Measurements from ENCODE around the gene PPP1R3C.

Gene PPP1R3C

GRCh38 chr10:91632671-91633550 lies at the start of gene PPP1R3C:
TSS of gene PPP1R3C (minus strand) at chr10:91633071. CDS start at chr10:91632969, 102 bp downstream.
- DNase-seq (ENCODE audit: low read depth in 2 of 3, low spot score in 1 of 3), result peak; percentile 35 to 50 (median 41)

GRCh38 chr10:91681361-91682276 lies 48.7 kb upstream of the PPP1R3C start:
- no peak for DNase-seq (ENCODE audit: low read depth in 2 of 3, low spot score in 1 of 3)

DNA sequence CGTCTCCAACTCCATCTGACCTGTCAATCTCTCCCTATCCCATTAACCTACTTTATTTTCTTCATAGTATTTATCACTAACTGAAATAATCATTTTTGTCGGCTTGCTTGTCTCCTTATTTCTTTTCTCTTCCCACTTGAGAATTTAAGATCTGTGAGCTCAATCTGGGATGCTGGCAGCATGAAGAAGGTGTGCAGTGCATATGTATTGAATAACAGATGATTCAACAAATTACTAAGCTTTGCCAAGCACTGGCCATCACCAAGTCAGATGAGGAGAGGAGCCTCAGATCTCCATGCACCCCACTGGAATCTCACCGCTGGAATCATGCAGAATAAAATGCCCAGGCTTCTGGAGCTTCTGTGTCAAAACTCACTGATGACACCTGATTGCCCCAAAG lies 47.6 kb upstream of the PPP1R3C start:
- no peak for DNase-seq (ENCODE audit: low read depth in 2 of 3, low spot score in 1 of 3)

DNA sequence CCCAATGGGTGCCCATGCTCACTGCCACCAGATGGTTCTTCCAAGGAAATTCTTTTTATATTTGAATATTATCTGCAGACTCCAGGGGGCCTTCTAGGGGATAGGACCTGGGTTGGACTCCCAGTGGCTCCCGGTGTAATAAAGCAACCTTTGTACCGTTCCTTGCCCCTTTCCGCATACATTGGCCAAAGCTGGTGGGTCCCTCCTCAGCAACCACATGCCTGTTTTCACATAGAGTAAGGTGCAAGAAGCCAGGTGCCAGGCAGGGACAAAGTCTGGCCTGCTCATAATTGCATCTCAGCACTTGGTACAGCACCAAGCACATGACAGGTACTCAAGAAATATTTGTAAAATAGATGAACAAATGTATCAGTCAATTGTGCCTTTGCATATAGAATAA lies 46.4 kb upstream of the PPP1R3C start:
- no peak for DNase-seq (ENCODE audit: low read depth in 2 of 3, low spot score in 1 of 3)

DNA sequence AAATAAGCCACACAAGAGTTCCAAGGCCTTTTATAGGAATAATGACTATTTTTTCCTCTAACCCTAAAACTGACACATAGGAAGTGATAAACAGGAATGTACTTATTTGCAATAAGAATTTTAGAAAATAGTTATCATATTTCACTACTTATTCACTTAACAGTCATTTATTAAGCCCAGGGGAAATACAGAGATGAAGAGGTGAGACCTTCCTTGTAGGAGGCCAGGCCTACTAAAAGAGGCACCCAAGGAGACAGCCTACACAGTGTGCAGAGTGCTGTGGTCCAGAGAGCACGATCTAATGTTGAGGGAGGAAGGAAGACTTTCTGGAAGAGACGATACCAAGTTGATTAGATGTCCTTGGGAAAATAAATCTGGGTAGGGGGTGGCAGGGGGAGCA lies 45.0 kb upstream of the PPP1R3C start:
- DNase-seq (ENCODE audit: low read depth in 2 of 3, low spot score in 1 of 3), result no peak

GRCh38 chr10:91672021-91672608 lies 39.2 kb upstream of the PPP1R3C start:
- no peak for DNase-seq (ENCODE audit: low read depth in 2 of 3, low spot score in 1 of 3)

- DNase-seq (ENCODE audit: low read depth in 2 of 3, low spot score in 1 of 3), result no peak
These were observed 36.0 kb upstream of the PPP1R3C start for GRCh38 chr10:91668913-91669312.

GRCh38 chr10:91665842-91666241 lies 33.0 kb upstream of the PPP1R3C start:
- no peak for DNase-seq (ENCODE audit: low read depth in 2 of 3, low spot score in 1 of 3)

- no peak for DNase-seq (ENCODE audit: low read depth in 2 of 3, low spot score in 1 of 3)
These were observed 31.6 kb upstream of the PPP1R3C start for GRCh38 chr10:91664426-91664825.

DNA sequence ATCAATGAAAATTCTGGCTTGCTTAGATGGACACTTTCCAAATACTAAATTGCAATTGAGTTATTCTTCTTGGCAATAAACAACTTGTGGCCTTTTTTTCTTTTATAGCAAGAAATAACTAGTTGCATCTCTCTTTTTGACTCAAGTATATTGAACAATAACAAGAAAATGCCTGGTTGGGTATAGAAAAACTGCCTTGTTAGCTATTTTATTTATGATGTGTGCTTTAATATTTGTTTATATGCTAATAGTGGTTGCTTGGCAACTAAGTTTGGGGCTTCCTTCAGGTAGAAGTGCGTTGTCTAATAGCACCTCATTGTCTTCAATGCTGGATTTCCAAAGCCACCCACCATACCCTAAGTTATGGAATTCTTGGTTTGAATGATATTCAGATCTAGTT lies 30.1 kb upstream of the PPP1R3C start:
- DNase-seq (ENCODE audit: low read depth in 2 of 3, low spot score in 1 of 3), result no peak

DNA sequence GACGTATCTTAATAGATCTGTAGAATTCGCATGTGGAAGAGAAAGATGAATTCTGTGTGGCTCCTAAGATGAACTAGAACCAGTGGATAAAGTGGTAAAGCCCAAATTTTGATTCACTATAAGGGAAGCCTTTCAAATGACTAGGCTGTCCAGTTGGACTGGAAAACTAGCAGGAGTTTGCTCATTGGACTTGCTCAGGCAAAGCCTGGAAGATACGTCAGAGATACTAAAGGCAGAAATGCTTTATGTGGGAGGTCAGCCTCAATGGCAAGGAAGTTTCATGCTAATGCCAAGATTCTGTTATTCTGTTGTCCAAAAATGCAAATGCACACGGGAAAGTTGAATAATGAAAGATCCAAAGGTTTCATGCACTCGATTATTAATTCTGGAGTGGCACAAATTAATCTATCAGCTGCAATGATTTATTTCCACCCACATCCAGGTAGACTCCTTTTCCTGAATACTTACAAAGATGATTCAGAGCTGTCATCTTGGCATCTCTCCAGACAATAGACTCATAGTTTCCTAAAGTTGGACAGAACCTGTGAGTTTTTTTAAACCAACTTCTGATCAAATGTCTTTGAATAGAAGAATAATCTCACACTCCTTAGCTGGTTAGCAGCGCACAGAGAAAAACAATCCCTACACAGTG lies 20.5 kb upstream of the PPP1R3C start:
- no peak for DNase-seq (ENCODE audit: low read depth in 2 of 3, low spot score in 1 of 3)

DNA sequence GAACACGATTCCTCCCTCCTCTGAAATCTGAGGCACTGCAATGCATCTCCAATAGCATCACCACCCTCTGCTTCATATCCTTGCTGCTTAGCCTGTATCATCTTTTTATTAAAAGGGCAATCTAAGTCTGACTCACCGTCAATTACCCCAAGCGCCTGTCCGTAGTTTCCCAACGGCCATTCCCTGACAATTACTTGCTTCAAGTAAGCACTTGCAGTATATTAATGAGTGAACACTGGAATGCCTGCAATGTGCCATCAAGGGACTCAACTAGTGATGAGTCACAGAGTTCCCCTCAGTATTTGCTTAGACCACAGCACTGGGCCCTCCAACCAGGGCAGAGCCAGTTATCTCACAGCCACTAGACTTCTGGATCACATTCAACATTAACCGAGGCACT lies 19.5 kb upstream of the PPP1R3C start:
- DNase-seq (ENCODE audit: low read depth in 2 of 3, low spot score in 1 of 3), result no peak

GRCh38 chr10:91643700-91644099 lies 10.8 kb upstream of the PPP1R3C start:
- DNase-seq (ENCODE audit: low read depth in 2 of 3, low spot score in 1 of 3), result no peak

- DNase-seq (ENCODE audit: low read depth in 2 of 3, low spot score in 1 of 3), result no peak
These were observed 10.2 kb upstream of the PPP1R3C start for GRCh38 chr10:91642831-91643692.

- no peak for DNase-seq (ENCODE audit: low read depth in 2 of 3, low spot score in 1 of 3)
These were observed 4.0 kb upstream of the PPP1R3C start for GRCh38 chr10:91636892-91637291.

DNA sequence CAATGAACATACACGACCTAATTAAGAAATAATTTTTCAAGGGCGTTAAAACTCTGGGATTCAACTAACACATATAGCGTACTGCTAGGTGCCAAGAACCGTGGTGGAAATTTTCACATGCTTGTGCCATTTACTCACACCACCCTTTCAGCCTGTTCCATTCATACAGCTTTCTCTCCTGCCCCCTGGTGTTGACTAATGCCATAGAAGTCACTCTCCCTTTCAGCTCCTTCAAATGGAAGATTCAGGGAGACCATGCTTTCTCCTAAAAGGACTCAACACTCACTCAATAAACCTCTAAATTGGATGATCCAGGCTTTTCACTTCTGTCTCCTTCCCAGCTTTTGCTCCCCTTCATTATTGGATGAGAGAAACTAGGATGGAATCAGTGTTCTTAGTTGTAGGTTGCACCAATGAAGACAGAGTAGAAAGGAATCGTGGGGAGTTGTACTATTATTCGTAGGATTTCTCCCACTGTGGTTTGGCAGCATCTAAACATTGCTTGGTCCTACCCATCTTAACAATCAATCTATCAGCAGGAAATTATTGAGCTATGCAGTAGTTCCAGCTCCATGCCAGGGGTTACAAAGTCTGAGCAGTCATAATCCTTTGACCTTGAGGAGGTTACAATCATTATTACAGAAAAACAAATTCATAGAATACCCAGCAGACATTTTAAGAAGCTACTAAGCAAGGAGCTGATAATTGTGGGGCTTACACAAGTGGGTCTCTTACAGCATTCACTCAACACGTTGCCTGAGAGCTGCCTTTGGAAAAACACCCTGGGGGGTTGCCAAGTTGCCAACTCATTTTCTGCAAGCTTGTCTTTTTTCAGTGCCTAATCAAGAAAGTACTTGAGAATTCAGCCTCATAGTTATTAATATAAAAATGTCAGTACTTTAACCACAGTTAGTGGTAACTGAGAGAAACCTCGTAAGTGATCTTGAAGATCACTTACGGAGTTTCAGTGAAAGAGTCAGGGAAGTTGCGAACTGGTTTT lies 2.8 kb upstream of the PPP1R3C start:
- DNase-seq (ENCODE audit: low read depth in 2 of 3, low spot score in 1 of 3), result peak; percentile 9 to 65 (median 23)

DNA sequence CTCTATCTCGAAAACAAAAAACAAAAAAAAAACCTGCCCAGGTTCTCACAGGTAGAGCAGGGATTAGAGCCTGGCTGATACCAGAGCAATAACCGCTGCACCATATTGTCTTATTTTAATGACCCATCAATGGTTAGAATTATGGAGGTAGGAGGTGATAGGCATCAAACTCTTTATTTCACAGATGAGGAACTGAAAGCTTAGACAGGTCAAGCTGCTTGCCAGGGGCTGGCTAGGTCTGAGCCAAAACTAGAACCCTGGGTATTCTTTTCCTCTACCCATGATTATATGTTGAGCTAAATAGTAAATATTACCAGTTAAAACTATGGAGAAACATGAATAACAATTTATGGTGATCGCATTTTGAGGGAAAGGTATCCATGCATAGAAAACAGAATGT lies 2.0 kb upstream of the PPP1R3C start:
- no peak for DNase-seq (ENCODE audit: low read depth in 2 of 3, low spot score in 1 of 3)

DNA sequence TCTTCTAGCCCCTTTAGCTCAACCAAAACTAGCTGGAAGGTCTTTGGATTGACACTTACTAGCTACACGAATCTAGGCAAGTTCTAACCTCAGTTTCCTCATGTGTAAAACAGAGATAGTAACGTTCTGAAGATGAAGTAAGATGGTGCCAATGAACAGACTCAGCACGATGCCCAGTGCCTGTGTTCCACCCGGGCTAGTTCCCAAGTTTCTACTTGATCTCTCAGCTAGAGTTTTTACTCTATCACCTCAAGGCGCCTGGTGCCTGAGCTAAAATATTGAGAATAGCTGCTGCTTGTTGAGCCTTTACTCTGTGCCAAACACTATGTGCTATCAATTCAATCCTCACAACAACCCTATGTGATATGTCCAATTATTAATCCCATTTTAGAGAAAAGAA lies 1.4 kb upstream of the PPP1R3C start:
- DNase-seq (ENCODE audit: low read depth in 2 of 3, low spot score in 1 of 3), result no peak

DNA sequence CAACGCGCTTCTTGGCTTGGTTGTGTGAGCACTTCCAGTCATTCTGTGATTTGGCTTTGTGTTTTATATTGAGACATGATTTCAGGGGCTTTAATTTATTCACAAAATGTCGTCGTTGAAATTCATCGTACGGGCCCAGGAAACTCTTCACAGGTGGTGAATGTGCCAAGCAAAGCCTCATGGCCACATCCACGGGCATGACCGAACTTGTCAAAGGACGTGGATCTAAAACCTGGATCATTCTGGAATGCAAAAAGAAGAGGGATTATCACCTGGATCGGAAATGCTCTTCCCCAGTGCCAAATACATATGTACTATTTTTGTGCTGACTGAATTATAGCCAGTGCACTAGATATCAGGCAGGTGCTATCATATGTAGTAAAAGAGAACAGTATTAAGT lies 2.2 kb downstream of the PPP1R3C start:
- DNase-seq (ENCODE audit: low read depth in 2 of 3, low spot score in 1 of 3), result no peak

Measured in stimulated activated CD4-positive, alpha-beta T cell treated with anti-CD3 and anti-CD28 coated beads, Interleukin-12 subunit alpha, Interleukin-12 subunit beta, amount 100 ng/mL, for 48 hours (primary cell).